GM19438 (cell line): Measurements from ENCODE around the gene GLYR1.

Experiments used
- ATAC-seq: cut with Tn5 transposase; IDR thresholded peaks from one replicate; pipeline ENCODE4 v1.9.1; 2021; ENCODE audit warnings: low read depth; ENCODE audit not compliant: unreplicated experiment

Gene GLYR1

DNA sequence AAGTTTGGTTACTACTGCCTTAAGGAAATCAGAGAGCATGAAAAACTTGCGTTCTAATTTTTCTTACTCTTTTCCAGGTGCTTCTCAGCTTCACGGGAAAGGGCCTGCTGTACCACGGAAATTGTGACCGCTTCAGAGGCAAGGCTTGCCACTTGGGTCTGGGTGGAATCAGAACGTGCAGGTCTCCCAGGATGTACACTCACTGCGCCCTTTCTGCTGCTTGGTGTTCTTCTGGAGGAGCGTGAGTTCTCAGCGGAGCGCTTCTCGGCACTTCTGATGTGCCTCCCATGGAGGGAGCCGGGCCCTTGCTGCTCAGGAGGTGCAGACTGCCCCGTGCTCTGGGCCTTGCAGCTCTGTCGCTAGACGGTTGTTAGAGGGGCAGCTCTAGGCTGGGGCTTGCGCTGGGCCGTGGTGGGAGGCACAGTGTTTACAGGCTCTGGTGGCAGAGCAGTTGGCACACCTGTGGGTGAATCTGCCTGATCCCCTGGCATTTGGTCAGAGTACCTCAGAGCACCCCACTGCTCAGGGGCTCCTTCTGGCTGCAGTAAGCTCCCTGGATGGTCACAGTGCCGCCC is 33.0 kb upstream of the GLYR1 start:
- no peak for ATAC-seq

DNA sequence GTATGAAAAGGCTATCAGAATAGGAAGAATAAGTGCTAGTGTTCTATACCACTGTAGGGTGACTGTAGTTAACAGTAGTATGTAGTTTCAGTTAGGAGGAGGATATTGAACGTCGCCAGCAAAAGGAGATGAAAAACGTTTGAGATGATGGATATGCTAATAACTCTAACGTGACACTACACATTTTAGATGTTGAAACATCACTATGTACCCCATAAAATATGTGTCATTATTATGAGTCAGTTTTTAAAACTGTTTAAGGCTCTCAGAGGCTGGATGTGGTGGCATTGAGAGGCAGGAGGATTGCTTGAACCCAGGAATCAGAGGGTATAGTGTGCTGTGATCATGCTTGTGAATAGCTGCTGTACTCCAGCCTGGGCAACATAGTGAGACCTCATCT is 32.0 kb upstream of the GLYR1 start:
- ATAC-seq, result no peak

DNA sequence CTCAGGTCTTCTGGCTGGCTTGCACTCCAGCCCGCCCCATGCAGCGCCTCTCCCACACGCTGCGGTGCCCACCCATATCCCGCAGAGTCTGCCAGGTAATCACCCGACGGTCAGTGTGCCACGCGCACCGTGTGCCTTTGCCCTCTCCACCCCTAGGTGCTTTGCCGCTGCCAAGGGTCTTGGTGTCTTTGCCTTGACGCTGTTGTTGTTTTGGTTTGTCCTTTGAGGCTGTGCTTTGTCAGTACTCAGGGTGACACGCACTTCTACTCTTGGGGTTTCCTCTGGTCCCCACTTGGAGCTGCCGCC is 30.2 kb upstream of the GLYR1 start:
- no peak for ATAC-seq

DNA sequence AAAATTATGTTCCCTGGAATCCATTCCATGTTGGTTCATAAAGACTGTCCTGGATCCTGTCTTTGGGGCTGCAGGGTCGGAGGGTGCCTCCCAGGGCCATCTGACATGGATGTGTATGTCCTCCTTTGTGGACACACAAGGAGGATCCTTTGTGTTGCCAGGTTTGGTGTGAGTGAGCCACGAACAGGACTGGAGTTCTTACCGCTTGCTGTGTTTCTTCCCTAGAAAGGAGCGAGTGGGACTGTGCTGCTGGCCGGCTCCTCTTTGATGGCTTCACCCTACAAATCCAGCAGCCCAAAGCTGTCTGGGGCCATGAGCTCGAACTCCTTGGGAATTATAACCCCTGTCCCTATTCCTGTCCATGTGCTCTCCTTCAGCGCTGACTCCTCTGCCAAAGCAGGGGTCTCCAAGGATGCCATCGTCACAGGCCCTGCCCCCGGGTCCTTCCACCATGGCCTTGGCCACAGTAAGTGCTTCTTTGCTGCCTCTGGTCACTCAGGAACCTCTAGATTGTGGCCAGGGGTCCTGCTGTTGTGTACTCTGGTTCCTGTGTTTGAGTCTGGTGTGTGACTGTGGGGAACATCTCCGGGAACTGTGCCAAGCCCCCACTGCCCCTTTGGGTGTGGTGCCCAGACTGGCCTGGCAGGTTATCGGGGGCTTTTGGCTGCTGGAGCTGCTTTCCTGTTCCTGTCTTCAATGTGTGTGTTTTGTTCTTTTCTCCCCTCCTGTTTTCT is 29.7 kb upstream of the GLYR1 start:
- ATAC-seq, result no peak

DNA sequence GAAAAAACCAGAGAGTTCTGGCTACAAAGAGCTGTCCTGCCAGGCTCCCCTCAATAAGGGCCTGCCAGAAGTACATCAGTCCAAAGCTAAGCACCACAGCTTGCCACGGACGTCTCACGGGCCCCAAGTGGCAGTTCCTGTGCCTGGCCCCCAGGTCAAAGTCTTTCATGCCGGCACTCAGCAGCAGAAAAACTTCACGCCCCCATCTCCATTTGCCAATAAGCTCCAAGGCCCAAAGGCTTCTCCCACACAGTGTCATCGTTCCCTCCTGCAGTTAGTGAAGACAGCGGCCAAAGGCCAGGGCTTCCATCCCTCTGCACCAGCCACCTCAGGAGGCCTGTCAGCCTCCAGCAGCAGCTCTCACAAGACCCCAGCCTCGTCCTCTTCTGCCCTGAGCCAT is 27.6 kb upstream of the GLYR1 start:
- ATAC-seq, result no peak

DNA sequence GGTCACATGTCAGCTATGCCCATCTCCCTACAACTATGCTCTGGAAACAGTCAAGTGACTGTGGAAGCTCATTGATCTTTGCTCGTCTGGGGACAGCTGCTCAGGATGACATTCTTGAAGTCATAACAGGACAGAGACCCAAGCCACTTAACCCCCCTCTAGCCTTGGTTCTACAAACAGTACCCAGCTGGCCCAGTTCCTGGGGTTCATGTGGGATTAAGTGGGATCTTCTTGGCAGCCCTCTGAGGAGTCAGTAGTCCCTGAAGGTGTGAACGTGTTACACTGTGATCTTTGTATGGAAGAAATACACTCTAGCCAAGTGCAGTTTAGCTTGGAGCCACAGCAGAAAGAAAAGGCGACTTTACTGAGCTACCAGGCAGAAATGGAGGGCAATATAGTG is 26.0 kb upstream of the GLYR1 start:
- no peak for ATAC-seq

DNA sequence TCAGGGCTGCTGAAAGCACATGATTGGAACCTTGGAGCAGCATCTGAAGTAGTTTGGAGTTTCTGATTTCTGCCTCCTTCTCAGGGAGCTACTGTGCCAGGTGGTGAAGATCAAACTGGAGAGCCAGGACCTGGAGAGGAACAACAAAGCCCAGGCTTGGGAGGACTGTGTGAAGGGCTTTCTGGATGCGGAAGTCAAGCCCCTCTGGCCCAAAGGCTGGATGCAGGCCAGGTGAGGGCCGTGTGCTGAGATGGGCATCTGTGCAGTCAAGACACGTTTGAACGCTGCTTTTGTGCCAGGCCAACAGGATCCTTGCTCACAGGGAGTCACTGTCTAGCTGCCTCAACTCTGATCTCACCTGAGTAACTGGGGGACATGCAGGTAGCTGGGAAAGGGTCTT is 24.0 kb upstream of the GLYR1 start:
- no peak for ATAC-seq

DNA sequence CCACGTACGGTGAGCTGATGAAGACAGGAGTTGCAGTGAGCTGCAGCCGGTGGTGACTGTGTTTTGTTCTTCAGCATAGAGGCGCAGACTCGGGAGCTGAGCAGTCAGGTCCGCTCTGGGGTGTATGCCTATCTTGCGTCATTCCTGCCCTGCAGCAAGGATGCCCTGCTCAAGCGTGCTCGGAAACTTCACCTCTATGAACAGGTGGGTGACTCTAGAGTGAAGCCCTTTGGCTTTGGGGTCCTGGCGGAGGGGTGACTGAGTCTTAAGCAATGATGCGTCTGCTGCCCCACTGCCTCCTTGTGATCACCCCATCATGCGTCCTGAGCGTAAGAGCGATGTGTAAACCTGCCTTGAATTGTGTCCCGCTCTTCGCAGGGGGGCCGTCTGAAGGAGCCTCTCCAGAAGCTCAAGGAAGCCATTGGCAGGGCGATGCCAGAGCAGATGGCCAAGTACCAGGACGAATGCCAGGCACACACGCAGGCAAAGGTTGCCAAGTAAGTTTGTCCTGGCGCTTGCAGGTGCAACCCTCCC is 23.1 kb upstream of the GLYR1 start:
- no peak for ATAC-seq

DNA sequence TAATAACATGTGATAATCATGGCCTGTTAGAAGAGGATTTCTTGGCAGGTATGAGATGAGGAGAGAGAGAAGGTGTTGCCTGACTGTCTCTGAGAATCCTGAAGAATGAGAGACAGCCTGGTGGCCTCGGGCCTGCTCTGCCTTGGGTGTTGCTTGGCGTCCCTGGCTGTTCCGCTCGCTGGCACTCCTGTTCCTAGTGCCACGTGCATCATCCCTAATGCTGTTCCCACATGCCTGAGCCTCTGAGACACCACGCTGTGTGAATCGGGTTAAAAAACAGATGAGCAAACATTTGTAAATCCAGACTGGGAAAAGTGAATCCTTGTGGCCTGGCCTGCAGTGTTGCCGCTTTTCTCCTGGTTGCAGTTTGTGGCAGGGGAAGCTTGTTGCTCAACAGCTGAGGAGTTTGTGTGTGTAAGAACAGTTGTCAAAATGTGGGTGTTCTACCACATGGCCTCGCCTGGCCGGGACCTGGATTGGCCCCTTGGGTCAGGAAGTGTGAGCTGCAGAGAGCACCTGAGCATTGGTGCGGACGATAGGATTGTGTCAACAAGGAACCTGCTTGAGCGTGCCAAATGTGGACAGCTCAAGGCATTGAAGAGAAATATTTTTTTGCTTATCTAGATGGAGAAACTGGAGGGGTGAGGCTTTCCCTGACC is 22.2 kb upstream of the GLYR1 start:
- no peak for ATAC-seq

DNA sequence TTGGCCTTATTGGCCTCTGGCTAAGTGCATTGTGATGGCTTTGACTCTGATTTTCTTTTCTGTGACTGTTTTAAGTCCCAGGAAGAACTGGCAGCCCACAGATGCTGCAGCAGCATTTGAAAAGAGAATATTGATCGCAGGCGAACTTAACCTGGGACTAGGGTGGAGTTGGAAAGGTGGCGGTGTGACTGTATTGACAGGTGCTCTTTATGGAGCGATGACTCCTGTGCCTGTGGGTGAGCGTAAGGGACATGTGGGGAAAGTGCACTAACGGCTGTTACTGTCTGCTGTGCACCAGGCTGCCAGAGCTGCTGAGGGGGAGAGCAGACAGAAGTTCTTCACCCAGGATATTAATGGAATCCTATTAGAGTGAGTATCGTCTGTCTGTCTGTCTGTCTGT is 21.4 kb upstream of the GLYR1 start:
- no peak for ATAC-seq

DNA sequence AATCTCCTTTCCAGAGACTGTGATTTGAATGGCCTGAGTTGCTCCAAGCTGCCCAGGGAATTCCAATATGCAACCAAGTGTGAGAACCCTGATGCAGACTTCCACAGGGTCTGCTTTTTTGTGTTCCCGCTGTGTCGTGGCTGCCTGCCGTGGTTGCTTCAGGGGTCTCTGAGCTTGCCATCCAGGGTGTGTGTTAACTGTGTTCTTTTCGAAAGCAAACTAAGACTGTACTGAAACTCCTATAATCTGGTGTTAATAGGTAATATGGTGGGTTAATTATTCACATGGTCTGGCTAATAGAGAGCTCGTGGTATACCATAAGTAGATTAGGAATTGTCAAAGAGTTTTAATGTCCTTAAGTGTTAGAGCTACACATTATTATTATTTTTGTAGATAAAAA is 20.9 kb upstream of the GLYR1 start:
- no peak for ATAC-seq

DNA sequence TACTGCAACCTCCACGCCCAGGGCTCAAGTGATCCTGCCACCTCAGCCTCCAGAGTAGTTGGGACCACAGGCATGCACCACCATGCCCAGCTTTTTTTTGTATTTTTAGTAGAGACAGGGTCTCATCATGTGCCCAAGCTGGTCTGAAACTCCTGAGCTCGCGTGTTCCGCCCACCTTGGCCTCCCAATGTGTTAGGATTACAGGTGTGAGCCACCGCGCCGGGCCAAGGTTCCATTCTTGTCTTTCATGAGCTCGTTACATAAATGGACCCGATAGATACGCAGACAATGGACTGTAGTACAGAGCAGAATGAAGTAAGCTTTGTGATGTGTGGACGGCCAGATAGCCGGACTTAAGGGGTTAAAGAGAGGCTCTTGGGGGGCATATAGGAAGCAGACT is 19.5 kb upstream of the GLYR1 start:
- ATAC-seq, result no peak

DNA sequence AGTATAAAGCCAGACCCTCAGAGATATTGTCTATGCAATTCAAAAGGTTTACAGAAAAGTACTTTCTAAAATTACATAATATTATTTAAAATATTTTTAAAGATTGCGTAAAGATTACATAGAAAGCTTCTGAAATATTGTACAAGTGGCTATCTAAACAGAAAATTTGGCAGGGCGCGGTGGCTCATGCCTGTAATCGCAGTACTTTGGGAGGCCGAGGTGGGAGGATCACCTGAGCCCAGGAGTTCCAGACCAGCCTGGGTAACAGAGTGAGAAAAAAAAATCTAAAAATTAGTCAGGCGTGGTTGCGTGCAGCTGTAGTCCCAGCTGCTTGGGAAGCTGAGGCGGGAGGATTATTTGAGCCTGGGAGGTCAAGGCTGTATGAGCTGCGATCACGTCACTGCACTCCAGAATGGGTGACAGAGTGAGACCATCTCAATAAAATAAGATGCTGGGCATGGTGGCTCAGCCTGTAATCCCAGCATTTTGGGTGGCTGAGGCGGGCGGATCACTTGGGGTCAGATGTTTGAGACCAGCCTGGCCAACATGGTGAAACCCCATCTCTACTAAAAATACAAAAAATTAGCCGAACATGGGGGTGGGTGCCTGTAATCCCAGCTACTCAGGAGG is 18.3 kb upstream of the GLYR1 start:
- no peak for ATAC-seq

DNA sequence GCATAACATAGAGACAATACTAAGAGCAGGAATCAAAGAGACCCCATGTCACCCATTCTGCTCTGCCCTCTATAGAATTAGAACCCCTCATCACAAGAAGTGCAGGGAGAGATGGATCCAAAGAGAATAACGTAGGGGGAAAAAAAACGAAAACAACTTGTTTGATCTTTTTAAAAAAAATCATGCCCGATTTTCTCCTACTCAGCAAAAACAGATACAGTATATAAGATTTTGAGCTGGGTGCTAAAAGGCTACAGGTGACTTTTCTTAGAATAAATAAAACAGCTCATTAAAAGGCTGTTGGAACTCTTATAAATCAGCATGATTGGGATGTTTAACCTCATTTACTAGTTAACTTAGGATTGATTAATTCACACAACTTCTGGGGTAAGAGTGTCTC is 17.6 kb upstream of the GLYR1 start:
- ATAC-seq, result no peak

DNA sequence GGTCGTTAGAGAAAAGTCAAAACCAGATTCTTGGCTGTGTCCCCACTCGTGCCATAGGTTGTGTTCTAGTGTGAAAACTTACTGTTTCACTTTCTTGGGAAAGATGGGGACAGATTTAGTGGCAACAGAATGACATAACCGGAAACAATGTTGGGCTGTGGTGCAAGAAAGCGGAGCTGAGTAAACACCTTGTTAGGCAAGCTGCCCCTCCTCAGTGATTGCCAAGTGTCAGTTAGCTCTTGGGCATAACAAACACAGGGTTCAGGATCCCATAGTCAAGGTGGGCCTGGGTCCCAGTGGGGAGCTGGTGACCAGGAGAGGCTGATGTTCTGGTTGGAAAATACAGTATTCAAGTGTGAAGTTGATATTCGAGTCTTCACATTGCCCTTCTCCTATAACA is 15.6 kb upstream of the GLYR1 start:
- ATAC-seq, result no peak

DNA sequence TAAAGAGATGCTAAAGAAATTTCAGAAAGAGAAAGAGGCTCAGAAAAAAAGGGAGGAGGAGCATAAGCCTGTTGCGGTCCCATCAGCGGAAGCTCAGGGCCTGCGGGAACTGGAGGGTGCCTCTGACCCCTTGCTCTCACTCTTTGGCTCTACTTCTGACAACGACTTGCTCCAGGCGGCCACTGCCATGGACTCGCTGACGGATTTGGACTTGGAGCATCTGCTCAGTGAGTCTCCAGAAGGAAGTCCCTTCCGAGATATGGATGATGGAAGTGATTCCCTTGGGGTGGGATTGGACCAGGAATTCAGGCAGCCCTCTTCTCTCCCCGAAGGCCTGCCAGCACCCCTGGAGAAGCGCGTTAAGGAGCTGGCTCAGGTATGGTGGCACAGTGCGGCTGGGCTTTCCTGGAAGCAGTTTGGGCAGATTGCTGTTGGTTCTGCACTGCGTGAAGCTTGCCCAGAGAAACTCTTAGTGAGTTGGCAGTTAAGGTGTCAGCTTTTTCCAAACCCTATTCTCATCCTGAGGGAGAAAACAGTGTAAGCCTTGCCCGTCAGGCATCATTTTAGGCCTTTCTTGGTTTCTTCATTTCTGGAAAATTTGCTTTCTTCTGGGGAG is 13.7 kb upstream of the GLYR1 start:
- no peak for ATAC-seq

DNA sequence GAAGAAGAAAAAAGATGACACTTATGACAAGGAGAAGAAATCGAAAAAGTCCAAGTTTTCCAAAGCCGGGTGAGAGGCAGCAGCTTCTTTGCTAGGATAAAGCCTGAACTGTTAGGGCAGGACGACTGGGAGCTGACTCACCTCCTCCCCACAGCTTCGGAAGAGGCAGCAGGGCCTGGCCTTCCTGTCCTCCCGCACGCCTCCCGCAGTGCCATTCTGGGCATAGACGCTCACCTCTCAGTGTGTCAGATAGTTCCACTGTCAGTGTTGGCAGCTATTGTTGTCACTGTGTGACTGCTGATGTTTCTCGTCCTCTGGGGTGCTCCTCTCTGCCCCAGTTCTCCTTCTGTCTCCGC is 12.8 kb upstream of the GLYR1 start:
- no peak for ATAC-seq

DNA sequence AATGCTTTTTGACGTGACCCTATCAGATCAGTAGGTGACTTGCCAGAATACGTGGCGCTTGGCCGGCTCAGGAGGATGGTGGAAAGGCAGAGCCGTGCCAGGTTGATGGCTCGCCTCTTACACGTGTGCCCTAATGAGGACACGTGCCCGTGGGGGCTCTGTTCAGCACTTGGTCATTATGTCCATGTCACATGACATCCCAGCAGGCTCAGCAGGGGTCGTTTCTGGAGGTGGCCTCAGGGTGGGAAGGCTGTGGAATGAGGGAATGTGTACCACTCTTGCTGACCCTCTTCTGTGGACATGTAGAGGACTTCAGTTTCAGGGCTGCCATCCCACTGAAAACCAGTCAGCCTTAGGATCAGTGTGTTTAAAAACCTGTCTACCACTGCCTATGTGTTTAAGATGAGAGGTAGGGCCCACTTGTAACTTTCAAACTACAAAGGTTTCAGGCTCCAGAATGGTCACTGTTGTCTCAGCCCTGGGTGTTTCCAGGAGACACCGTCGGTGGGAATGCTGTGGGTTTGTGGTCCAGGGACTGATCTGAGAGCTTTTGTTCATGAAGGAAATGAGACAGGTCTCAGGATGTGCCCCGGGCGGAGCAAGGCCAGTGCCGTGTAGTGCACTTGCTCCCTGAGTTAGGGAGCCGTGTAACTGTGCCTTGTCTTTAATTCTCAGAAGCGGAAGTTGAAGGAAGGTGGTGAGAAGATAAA is 12.3 kb upstream of the GLYR1 start:
- ATAC-seq, result no peak

DNA sequence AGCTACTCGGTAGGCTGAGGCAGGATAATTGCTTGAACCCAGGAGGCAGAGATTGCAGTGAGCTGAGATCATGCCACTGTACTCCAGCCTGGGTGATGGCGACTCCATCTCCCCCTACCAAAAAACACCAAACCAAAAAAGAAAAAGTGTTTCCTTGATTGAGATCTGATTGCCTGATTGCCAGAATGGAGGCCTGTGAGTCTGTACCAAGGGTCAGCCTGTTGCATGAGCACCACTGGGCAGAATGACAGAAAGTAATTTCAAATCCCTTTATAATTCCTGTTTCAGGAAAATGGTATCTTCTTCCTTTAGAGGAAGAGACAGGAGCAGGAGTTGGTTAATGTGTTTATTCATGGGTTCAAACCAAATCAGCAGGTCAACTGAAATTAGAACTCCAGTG is 8.7 kb upstream of the GLYR1 start:
- ATAC-seq, result no peak

DNA sequence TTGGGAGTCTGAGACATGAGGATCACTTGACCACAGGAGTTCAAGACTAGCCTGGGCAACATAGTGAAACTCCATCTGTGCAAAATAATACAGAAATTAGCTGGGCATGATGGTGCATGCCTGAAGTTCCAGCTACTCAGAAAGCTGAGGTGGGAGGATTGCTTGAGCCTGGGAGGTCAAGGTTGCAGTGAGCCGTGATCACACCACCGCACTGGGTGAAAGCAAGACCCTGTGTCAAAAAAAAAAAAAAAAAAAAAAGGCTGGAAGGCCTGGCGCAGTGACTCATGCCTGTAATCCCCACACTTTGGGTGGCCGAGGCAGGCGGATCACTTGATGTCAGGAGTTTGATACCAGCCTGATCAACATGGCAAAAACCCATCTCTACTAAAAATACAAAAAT is 8.3 kb upstream of the GLYR1 start:
- ATAC-seq, result no peak
